Inflammatory macrophage treated with lipopolysaccharide for 4 hours (primary cell): Measurements from ENCODE around the gene ZC3HAV1L.
"Not testable (repeated sequence)": the region's sequence is repeated elsewhere in the genome, so short reads cannot be mapped to it uniquely, and the experiment has no call there.

Experiments used
- DNase-seq: peaks from one replicate; pipeline ENCODE4 v3.0.0-alpha.2; 2020

The ZC3HAV1L gene

DNA sequence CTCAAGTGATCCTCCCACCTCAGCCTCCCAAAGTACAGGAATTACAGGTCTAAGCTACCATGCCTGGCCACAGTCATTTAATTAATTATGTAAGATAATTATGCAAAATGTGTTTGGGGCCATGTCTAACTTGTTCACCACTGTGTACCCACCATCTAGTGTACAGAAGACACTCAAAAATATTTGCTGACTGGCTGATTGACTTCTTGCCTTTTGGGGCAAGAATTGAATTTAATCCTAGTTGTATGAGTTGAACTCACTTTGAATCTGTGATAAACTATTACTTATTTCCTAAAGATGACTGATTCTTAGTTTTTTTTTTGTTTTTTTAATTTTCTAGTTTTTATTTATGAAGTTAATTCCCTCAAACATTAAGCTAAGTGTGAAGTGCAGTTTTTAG, 15.8 kb upstream of the ZC3HAV1L start:
- DNase-seq = no peak

DNA sequence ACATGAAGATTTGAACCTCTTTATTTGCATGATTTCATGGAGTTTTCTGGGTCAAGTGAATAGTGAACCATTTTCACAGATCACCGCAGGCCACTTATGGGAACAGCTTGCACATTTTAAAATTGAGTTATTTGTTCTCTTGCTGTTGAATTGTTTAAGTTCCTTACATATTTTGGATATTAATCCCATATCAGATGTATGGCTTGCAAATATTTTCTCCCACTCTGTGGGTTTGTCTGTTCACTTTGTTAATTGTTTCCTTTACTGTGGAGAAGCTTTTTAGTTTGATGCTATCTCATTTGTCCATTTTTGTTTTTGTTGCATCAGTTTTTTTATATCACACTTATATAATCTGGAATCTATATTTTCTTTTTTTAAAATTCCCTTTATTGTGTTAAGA, 14.1 kb upstream of the ZC3HAV1L start:
- DNase-seq = no peak

DNA sequence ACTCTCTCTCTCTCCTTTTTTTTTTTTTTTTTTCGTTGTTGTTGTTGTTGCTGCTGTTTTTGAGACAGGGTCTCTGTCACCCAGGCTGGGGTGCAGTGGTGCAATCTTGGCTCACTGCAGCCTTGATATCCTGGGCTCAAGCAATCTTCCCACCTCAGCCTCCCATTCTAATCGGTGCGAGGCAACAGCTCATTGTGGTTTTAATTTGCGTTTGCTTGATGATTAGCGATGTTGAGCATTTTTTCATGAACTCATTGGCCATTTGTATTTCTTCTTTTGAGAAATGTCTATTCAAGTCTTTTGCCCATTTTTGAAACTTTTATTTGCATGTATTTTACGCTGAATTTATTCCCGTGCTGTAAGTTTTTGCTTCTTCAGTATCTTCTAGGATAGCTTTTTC, 13.3 kb upstream of the ZC3HAV1L start:
- no peak for DNase-seq

DNA sequence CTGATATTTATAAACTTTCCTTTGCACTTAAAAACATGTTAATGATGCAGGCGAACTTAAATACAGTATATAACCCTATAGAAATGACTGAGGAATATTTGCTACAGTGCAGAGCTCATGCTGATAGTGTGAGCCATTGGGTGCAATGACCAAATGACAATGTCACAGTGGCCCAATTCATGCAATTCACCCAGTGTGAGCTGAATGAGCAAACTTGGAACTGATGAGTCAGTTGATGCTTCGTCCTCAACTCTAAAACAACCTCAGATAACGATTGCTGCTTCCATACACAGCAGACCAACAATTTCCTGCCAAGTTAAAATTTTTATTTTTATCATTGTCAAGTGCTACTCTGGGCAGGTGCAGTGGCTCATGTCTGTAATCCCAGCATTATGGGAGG, 12.1 kb upstream of the ZC3HAV1L start:
- no peak for DNase-seq

DNA sequence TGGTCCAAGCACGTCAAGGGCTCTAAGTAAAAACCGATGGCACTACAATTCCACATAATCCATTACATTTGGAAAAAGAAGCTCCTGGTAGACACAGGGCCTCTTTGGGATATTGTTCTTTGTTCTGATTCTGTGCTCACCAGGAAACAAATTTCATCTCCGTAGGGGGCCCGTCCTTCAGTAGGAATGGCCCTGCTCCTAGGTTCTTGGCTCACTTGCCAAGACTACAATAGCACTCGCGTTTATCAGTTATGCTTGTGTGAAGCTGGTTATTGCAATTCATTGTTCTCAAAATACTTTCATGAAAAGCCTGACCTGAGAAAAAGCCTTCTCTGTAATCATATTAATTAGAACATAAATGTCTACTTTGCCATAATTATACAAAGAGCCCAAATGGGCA, 10.3 kb upstream of the ZC3HAV1L start:
- DNase-seq = no peak

DNA sequence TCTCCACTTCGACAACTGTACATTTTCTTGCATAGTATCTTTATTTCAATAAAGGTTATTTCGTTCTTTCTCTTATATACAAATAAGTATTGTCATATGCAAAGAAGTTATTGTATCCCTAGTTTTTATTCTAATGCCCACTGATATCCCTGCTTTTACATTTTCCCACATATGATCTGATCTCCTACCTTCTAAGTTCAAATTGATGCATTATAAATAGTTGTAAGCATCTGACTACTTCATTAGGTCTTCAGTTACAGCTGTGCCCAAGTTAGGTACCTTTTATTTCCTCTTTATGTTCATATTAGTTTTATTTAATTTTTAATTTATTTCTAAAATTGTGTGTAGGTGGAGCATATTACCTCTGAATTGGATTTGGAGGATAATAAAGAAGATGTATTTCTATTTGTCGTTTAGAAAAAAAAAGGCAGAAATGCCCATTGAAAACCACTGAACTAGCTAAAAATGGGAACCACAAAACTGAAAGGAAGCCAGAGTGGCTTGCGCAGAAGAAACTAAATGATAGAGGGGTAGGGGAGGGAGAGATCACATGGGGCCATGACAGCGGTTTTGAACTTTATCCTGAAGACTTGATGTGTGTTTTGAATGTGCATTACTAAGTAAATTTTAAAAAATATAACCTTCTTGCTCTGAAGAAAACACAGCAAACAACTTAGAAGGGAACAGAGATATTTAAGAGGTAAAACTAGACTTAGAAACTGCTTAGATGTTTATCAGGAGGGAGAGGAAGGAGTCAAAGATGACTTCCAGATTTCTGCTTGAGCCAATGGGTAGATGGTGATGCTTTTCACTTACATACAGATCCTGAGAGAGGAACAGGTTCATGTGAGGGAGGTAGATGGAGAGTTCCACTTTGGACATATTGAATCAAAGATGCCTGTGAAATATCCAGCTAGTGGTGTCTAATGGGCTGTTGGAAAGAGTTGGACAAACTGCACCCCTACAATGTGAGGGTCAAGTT, 9.3 kb upstream of the ZC3HAV1L start:
- no peak for DNase-seq

DNA sequence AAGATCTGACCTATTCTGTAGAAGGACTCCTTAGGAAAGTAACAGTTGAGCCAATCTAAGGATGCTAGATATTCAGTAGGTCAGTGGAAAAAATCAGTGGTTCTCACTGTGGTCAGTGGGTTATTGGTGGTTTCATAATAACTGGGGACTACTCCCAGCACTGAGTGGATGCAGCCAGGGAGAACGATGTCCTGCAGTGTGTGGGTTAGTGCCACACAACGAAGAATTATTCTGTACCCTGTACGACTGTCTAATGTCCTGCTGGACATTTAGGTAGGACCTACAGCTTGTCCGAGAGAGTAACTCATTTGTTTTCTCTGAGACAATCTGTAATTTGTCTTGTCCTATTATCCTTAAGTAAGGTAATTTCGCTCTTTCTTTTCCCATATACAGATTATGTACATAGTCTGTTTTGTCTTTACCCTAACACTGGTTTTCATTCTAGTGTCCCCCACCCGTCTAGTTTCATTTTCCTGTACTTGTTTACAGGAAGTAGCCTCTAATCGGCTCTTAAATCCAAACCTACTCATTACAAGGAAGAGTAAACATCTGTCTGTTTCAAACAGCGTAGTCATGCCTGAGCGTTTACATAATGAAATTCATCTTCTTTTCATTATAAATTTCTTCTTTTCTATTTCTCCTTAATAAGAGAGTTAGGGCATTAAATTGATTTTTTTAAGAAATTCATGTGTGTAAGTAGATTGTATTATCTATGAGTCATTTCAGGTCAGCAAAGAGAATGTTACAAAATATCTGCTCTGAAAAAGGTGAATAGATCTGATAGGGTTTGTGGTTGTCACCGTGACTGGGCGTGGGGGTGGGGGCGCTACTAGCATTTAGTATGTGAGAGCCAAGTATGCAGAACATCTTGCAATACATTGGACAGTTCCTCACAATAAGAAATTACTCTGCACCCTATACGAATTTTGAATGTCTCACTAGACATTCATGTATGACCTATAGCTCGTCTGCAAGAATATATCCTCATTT, 8.3 kb upstream of the ZC3HAV1L start:
- DNase-seq = no peak

DNA sequence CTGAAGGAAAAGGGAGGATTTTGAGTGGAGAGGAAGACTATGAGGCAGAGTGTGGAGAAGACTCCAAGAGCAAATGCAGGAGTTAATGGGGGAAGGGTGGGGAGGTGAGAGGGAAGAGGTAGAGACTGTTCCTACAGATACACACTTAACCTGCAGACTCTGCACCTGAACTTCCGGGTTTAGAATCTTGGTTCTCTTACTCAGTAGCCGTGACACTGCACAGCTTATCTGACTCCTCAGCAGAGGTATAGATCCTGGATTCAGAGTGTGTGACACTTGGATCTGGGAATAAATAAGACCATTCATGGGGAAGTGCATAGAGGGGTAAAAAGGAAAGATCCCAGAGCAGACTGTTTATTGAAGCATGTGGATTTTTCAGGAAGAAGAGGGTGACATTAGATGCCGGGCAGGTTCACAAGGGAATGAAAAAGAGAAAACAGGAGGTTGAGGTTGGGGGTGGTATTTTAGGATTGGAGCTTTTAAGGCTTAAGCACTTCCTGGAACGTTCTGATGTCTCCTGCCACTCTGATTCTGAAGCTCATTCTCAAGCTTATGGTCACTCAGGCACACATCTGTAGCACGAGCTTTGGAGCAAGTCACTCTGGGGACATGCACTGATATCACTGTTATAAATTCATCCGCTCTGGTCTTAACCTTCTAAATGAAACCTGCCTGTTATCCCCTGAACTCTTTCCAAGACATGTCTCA, 5.7 kb upstream of the ZC3HAV1L start:
- no peak for DNase-seq

DNA sequence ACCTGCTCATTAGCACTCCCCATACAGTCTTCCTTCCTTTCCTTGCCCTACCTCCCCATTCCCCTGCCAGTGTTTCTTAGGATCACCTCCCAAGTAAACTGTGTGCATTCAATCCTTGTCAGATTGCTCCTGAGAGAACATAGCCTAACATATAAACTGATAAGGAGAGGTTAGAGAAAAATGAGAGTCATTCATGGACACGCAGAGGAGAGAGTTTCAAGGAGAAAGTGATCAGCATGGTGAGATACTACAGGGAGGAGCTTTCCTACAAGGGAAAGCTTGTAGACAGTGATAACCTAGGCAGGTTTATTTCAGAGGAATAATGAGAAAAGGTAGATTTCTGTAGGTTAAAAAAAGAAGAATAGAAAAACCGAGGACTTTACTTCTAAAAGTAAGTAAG, 2.8 kb upstream of the ZC3HAV1L start:
- DNase-seq = no peak

DNA sequence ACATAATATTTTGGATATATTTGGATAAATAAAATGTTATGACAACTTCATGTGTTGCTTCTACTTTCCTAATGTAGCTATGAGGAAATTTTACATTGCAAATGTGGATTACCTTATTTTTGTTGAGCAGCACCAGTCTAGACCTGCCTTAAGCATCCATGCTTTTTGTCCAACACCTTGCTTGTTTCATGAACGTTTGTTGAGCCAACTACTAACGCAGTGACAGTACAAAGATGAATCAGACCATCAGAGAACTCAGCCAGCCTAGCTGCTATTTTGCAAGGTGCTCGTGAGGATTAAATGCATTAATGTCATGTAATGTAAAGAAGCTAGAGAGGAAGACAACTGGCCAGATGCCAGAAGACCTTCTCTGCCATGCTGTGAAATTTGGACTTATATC, 1.1 kb upstream of the ZC3HAV1L start:
- DNase-seq = no peak

DNA sequence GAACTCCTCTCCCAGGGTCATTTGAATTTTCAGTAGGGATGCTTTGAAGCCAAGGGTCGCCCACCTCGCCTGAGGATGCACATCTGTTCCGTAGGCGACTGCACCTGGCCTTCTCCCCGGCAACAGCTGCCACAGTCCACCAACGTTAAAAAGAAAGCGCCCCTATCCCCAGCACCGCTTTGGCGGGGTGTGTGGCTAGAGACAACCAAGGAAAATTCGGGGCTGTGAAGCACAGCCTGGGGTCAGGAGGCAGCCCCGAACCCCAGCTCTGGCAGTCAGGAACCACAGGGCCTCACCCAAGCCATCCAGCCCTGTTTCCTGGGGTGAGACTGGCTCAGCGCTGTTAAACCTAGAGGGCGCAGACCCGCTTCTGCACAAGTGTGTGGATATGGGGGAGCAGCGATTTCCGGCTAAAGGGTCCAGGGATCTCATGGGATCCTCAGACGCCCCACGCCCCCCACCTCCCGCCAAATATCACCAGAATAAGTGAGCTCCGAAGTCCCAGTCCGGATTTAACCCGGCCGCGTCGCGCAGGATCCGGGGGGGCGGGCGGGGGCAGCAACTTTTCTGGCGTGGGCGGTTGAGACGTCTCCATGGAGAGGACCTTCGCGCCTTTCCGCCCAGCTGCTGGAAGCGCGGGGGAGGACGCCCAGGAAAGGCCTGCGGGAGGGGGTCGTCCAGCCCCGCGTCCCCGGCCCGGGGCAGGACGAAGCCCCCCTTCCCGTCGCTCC, 822 bp downstream of the ZC3HAV1L start:
- DNase-seq = no peak

DNA sequence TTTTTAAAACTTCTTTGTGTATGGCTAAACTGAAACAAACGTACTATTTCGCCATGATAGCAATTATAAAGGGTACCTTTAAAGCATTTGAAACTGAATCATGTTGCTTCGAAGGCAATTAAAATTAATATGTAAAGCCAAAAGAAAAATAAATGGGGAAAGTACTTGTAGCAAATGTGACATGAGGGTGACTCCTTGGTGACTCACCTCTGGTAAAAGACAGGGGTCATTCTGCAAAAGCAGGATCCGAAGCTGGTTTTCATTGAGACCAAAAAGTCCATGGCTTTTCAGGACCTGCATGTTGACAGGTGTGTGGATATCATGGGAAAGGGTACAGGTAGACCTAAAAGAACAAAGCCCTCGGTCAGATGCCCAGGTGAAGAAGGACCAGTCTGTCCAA, 1.5 kb downstream of the ZC3HAV1L start:
- no peak for DNase-seq

DNA sequence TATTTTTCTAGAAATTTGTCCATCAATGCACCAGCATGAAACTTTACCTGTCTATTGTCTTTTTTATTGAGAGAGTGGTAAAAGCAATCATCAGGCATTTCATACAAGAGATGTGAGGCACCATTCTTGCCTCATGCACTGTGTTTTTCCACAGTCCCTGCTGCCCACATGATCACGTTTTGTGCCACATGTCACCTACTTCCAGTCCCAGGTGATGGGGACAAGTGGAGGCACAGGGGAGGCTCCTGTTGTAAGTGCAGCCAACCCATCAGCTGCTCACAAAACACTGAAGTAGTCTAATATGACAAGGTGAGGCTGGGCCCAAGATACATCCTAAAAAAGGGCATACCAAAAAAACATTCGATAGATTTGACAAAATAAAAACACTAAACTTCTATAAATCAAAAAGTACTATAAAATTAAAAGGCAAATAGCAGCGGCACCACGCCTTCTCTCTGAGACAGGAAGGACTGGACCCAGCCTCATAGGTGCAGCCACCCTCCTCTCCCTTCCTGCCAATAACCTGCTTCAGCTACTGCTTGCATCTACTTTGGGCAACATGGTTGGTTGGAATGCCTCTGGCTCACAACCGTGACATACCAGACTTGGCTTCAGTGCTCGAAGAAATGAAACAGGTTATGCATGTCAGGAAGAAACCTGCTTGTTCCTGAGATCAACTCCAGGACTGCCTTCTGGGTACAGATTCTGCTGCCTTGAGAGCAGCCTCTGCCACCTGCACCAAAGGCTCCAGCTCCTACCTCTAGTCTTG, 2.3 kb downstream of the ZC3HAV1L start:
- DNase-seq = no peak

DNA sequence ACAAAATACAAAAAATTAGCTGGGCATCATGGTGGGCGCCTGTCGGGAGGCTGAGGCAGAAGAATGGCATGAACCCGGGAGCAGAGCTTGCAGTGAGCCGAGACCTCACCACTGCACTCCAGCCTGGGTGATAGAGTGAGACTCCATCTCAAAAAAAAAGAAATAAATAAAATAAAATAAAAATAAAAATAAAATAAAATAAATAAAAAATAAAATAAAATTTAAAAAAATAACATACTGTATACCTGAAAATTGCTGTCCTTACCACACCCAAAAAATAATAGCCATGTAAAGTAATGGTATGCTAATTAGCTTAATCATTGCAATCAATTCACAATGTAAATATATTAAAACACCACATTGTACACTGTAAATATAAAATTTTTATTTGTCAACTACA, 3.4 kb downstream of the ZC3HAV1L start:
- DNase-seq = no peak

DNA sequence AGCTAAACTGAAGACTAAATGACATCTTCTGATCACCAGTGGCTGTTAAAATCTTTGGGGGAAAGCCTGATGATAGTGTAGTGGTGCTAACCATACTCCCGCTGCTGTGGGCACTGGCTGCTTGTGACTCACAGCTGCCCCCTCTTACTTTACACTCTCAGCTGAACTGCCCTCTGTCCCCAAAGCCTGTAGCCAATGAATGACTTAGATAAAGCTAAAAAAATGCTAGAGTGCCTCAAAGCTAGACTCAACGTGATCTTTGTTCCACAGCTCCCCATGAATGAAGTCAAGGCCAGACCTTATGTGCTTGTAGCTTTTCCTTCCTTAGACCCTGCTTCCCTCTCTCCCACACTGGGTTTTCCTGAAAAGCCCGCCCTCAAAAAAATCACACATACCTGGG, 6.5 kb downstream of the ZC3HAV1L start:
- no peak for DNase-seq

DNA sequence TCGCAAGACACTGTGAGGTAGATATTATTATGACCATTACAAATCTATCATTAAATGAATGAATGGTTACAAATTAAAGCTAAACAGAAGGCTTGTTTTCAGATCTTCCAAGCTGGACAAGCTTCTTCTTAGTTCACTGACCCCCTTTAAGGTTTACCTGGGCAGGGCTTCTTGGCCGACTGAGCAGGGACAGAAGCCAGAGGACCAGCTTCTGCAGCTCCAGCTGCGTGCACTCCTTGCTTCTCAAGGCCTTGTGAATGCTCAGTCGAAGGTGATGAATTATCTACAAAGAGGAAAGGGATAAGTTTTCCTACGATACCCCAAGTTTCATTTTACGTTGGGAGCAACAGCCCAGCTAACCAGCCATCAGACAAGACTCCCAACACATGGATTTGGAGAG, 9.3 kb downstream of the ZC3HAV1L start:
- no peak for DNase-seq

DNA sequence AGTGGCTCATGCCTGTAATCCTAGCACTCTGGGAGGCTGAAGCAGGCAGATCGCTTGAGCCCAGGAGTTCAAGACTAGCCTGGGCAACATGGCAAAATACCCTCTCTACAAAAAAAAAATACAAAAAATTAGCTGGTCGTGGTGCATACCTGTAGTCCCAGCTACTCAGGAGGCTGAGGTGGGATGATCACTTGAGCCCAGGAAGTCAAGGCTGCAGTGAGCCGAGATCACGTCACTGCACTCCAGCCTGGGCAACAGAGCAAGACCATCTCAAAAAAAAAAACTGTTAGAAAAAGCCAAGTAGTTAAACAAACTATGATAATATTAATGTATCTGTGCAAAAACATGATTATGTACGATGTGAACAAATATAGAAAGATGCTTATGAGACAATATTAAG, 10.0 kb downstream of the ZC3HAV1L start:
- not testable (repeated sequence) for DNase-seq

DNA sequence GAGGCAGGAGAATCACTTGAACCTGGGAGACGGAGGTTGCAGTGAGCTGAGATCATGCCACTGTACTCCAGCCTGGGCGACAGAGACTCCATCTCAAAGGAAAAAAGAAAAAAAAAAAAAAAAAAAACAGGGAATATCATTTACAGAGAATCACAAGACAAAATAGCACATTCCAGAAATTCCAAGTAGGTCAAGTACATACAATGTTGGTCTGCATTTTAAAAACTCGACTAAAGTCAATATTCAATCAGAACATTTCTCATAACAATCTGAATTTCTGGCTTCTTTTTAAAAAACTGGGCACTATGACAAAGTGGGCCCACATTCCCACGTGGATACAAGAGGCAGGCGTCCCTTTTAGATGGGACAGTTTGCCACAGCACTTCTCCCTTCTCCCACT, 12.8 kb downstream of the ZC3HAV1L start:
- DNase-seq = no peak

DNA sequence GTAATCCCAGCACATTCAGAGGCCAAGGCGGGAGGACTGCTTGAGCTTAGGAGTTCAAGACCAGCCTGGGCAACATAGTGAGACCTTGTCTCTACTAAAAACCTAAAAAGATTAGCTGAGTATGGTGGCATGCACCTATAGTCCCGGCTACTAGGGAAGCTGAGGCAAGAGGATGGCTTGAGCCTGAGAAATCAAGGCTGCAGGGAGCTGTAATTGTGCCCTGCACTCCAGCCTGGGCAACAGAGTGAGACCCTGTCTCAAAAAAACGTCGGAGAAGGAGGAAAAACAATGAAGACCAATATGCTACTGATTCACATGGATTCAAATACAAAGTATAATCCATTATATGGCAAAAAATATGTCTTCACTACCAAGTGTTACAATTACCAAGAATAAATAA, 13.6 kb downstream of the ZC3HAV1L start:
- DNase-seq = no peak

DNA sequence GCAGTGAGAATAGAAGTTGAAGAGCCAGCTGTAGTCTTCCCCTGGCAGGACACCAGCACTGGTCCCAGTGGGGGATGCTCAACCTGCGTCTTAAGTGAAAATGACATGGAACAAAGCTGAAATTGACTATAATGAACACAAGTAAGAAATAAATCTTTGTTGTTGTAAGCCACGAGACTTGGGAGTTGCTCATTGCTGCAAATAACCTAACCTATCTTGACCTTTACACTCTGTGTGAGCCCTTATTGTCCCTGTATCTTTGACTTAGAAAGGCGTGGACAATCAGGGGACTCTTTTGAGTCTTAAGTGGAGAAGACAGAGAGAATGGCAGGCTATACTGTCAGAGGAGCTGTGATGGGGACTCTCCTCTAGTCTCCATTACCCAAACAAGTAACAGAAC, 16.9 kb downstream of the ZC3HAV1L start:
- no peak for DNase-seq

DNA sequence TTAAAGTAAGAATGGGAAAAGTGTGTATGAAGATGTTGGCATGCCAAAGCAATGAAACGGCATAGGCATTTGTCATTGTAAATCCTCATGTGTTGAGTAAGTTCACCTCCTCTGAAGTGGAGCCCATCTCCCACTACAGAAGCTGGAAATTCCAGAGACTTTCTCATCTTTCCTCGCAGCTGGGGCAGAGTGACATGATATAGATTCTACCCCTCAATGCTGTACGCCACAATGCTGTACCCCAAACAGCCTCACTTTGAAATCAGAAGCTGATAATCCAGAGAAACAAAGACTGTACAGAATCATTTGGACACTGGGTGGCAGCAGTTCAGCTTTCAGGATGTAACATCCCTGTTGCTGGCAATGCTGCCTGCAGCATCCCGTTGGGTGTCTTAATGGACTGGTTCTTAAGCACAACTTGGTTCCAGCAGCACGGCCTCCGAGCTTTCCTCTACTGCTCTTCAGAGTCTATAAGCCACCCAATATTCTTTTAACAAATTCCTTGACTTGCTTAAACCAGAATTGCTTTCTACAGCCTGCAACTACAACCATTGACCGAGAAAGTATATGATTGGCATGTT, 18.8 kb downstream of the ZC3HAV1L start:
- peak; percentile 63 for DNase-seq
